Measurements from ENCODE around the gene PCGF2. TPM values are rescaled to one million over a fixed set of nuclear protein-coding genes. Genes with fewer than 3 reads are reported as not detected.
"Not testable (repeated sequence)": the region's sequence is repeated elsewhere in the genome, so short reads cannot be mapped to it uniquely, and the experiment has no call there.

The PCGF2 gene
- total RNA-seq, 2 experiments from 2014 or later: 0.40 to 0.74 TPM

GRCh38 chr17:38733282-38733981 is 14.7 kb downstream of the PCGF2 start:
- Mint-ChIP-seq H3K4me1 (peaks cover 54% of the 10 kb centered on the region), H3K27ac (peak overlapping the region; percentile 80), H3K4me3 (peak overlapping the region; percentile 50), H3K9me3 (peaks cover 2% of the 10 kb centered on the region), H3K27me3 (peaks cover 4% of the 10 kb centered on the region), H3K36me3 (peaks cover 18% of the 10 kb centered on the region)
- no peak for DNase-seq

- Mint-ChIP-seq H3K4me1 (peaks cover 62% of the 10 kb centered on the region), H3K27me3 (peaks cover 4% of the 10 kb centered on the region), H3K4me3 (peak overlapping the region; percentile 93), H3K9me3 (peaks cover 5% of the 10 kb centered on the region), H3K36me3 (peaks cover 26% of the 10 kb centered on the region), H3K27ac (peak overlapping the region; percentile 69)
- no peak for DNase-seq
These were observed 15.5 kb downstream of the PCGF2 start for GRCh38 chr17:38732376-38733281.

GRCh38 chr17:38731526-38732294 is 16.4 kb downstream of the PCGF2 start:
- Mint-ChIP-seq H3K36me3 (peaks cover 30% of the 10 kb centered on the region), H3K27me3 (peaks cover 4% of the 10 kb centered on the region), H3K4me1 (peaks cover 71% of the 10 kb centered on the region), H3K27ac (peak overlapping the region; percentile 50), H3K4me3 (peak overlapping the region; percentile 93), H3K9me3 (peaks cover 5% of the 10 kb centered on the region)
- DNase-seq: no peak

- no peak for DNase-seq
- peaks cover 5% of the 10 kb centered on the region for H3K9me3 Mint-ChIP-seq
- peak overlapping the region; percentile 93 for H3K4me3 Mint-ChIP-seq
- H3K4me1 Mint-ChIP-seq: peaks cover 76% of the 10 kb centered on the region
- peaks cover 4% of the 10 kb centered on the region for H3K27me3 Mint-ChIP-seq
- peak overlapping the region; percentile 93 for H3K27ac Mint-ChIP-seq
- peaks cover 32% of the 10 kb centered on the region for H3K36me3 Mint-ChIP-seq
These were observed 17.4 kb downstream of the PCGF2 start for GRCh38 chr17:38730526-38731379.

GRCh38 chr17:38729886-38730525 is 18.1 kb downstream of the PCGF2 start, which contains the start of gene CISD3:
Gene CISD3 (plus strand): TSS chr17:38730341. CDS start chr17:38730359, 18 bp downstream.
- H3K36me3 Mint-ChIP-seq: peaks cover 35% of the 10 kb centered on the region
- peaks cover 5% of the 10 kb centered on the region for H3K9me3 Mint-ChIP-seq
- H3K27ac Mint-ChIP-seq: peak within 1 kb of the TSS; percentile 98
- DNase-seq: peak; percentile 95
- peaks cover 76% of the 10 kb centered on the region for H3K4me1 Mint-ChIP-seq
- H3K4me3 Mint-ChIP-seq: peak within 1 kb of the TSS; percentile 93
- peaks cover 4% of the 10 kb centered on the region for H3K27me3 Mint-ChIP-seq

DNA sequence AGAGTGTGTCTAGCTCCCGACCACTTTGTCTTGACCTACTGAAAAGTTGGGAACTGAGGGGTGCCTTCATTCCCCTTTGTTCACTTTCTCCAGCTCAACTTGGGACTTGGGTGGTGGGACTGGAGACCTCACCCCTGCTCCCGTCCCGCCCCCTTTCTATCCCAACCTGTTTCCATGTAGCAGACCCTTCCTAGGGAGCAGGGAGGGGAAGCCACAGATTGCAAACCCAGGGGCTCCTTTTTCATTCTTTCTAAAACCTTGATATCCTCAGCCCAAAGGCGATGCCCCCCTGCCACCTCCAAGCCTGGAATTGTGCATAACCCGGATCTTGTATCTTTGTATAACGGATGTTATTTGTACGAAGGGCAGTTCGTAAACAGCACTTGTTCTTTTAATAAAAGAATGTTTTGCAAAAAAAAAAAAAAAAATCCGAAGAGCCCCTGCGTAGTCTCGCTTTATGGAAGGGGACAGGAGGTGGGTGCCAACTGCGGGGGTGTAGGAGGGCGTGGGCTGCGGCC is 18.7 kb downstream of the PCGF2 start:
- DNase-seq: no peak
- Mint-ChIP-seq H3K27ac (peak overlapping the region; percentile 98), H3K9me3 (peaks cover 5% of the 10 kb centered on the region), H3K4me3 (peak overlapping the region; percentile 59), H3K4me1 (peaks cover 73% of the 10 kb centered on the region), H3K27me3 (peaks cover 4% of the 10 kb centered on the region), H3K36me3 (peaks cover 35% of the 10 kb centered on the region)

DNA sequence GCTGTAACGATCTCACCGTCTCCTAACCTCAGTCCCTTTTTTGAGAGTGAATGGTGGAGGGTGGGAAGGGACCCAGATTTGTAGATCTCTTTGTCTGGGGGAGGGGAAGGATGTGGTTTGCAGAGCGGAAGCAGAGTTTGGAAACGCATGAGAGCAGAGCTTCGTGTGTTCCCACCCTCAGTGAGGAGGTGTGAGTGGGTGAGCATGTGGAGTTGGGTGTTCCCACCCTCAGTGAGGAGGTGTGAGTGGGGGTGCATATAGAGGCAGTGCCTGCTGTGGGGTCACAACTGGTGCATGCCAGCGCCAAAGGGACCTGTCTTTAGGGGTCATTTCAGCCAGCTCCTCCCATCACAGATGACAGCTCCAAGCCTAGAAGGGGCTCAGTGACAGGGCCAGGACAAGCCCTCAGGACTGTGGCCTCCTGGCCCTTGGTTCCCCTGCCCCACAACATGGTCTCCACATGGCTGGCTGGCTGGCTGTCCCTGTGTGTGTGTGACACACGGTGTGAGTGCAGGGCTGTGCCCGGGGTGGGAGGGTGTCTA is 19.8 kb downstream of the PCGF2 start:
- Mint-ChIP-seq H3K27me3 (peaks cover 4% of the 10 kb centered on the region), H3K4me3 (peak overlapping the region; percentile 71), H3K4me1 (peaks cover 63% of the 10 kb centered on the region), H3K36me3 (peaks cover 38% of the 10 kb centered on the region), H3K27ac (peak overlapping the region; percentile 98), H3K9me3 (peaks cover 5% of the 10 kb centered on the region)
- peak; percentile 59 for DNase-seq

DNA sequence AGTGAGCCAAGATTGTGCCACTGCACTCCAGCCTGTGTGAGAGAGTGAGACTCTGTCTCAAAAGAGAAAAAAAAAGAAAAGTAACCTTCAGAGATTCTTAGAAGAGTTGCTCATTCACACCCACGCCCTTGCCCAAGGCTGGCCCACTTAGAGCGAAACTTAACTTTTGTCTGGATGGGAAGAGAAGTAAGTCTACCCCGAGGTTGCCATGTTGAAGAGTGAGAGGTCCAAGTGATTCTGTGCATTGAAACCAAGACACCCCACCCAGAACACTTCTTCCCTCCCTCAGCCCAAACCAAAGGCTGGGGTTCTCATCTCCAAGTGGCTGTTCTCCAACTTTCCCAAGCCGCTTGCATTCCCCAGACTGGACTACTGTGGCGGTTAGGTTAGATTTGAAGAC is 20.4 kb downstream of the PCGF2 start:
- peaks cover 37% of the 10 kb centered on the region for H3K36me3 Mint-ChIP-seq
- DNase-seq: peak; percentile 84

GRCh38 chr17:38726145-38726544 is 22.0 kb downstream of the PCGF2 start:
- Mint-ChIP-seq H3K27ac (peak overlapping the region; percentile 72), H3K4me1 (peaks cover 49% of the 10 kb centered on the region), H3K36me3 (peaks cover 33% of the 10 kb centered on the region)
- H3K4me3 Mint-ChIP-seq, DNase-seq, H3K27me3 Mint-ChIP-seq, H3K9me3 Mint-ChIP-seq: not testable (repeated sequence)

More for the DNA sequence above, 20.4 kb downstream of the PCGF2 start:
- H3K9me3 Mint-ChIP-seq: peaks cover 5% of the 10 kb centered on the region
- H3K27ac Mint-ChIP-seq: peak overlapping the region; percentile 98
- peaks cover 61% of the 10 kb centered on the region for H3K4me1 Mint-ChIP-seq
- H3K27me3 Mint-ChIP-seq: peaks cover 4% of the 10 kb centered on the region
- H3K4me3 Mint-ChIP-seq: peak overlapping the region; percentile 71

- Mint-ChIP-seq H3K4me1 (peaks cover 45% of the 10 kb centered on the region), H3K4me3 (no peak overlapping the region), H3K9me3 (peaks cover 5% of the 10 kb centered on the region), H3K27ac (peak overlapping the region; percentile 34), H3K27me3 (no peaks in the 10 kb centered on the region), H3K36me3 (peaks cover 33% of the 10 kb centered on the region)
- DNase-seq: no peak
These were observed 23.1 kb downstream of the PCGF2 start for GRCh38 chr17:38725066-38725465.

GRCh38 chr17:38724337-38724988 is 23.7 kb downstream of the PCGF2 start:
- no peak overlapping the region for H3K4me3 Mint-ChIP-seq

DNA sequence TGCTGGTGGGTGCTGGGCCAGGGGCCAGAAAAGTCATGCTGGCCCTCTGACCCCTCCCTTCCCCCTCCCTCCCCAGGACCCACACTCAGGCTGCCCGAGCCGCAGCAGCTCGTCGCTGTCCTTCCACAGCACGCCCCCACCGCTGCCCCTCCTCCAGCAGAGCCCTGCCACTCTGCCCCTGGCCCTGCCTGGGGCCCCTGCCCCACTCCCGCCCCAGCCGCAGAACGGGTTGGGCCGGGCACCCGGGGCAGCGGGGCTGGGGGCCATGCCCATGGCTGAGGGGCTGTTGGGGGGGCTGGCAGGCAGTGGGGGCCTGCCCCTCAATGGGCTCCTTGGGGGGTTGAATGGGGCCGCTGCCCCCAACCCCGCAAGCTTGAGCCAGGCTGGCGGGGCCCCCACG is 26.3 kb downstream of the PCGF2 start:
- Mint-ChIP-seq H3K27ac (no peak overlapping the region), H3K27me3 (no peaks in the 10 kb centered on the region), H3K36me3 (peaks cover 28% of the 10 kb centered on the region), H3K4me3 (no peak overlapping the region), H3K4me1 (peaks cover 20% of the 10 kb centered on the region), H3K9me3 (no peaks in the 10 kb centered on the region)
- no peak for DNase-seq

More at GRCh38 chr17:38724337-38724988, 23.7 kb downstream of the PCGF2 start:
- no peaks in the 10 kb centered on the region for H3K27me3 Mint-ChIP-seq
- peak overlapping the region; percentile 9 for H3K27ac Mint-ChIP-seq
- no peak for DNase-seq
- peaks cover 32% of the 10 kb centered on the region for H3K36me3 Mint-ChIP-seq
- H3K9me3 Mint-ChIP-seq: peaks cover 5% of the 10 kb centered on the region
- H3K4me1 Mint-ChIP-seq: peaks cover 47% of the 10 kb centered on the region

DNA sequence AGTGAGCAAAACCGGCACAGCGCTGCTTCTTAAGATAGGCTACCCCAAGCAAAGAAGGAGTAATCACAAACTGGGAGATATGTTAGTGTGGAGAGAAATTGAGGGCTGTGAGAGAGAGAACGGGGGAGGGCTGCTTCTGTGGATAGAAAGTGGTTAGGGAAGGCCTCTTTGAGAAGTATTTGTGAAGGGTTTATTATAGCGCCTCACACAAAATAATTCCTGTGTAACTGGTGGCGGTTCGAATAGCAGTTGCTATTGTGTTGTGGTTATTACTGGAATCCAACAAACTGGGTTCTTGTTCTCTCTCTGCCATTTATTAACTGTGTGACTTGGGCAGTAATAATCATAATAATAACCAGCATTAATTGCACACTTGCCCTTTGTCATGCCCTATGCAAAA is 27.2 kb downstream of the PCGF2 start:
- H3K27me3 Mint-ChIP-seq: no peaks in the 10 kb centered on the region
- H3K4me1 Mint-ChIP-seq: peaks cover 15% of the 10 kb centered on the region
- no peak overlapping the region for H3K4me3 Mint-ChIP-seq
- no peak for DNase-seq
- no peaks in the 10 kb centered on the region for H3K9me3 Mint-ChIP-seq
- peaks cover 28% of the 10 kb centered on the region for H3K36me3 Mint-ChIP-seq
- H3K27ac Mint-ChIP-seq: no peak overlapping the region

Data from activated naive CD8-positive, alpha-beta T cell treated with anti-CD3 and anti-CD28 coated beads for 36 hours (primary cell).